BJ (cell line): ENCODE measurements around the gene ELANE. TPM values are rescaled to one million over a fixed set of nuclear protein-coding genes. Genes with fewer than 3 reads are reported as not detected.
"Not testable (repeated sequence)": the region's sequence is repeated elsewhere in the genome, so short reads cannot be mapped to it uniquely, and the experiment has no call there.

Experiments used
- CTCF ChIA-PET: fragments of 350-600 bp; formaldehyde crosslinking; extraction: SDS; loops from one replicate; lab custom pipeline; 2021; ENCODE audit warnings: antibody characterized with exemption, inconsistent platforms; lab: Yijun Ruan, JAX
- POLR2A ChIA-PET: fragments of 300-600 bp; sonication (Branson Sonifier 250); formaldehyde crosslinking; extraction: SDS; loops from one replicate; lab custom pipeline; 2021; ENCODE audit warnings: antibody characterized with exemption; lab: Charles Lee
- DNase-seq: peaks from one replicate; pipeline ENCODE4 v3.0.0-alpha.2; 2011; ENCODE audit warnings: low read depth
- H3K27me3 ChIP-seq: 2 replicates; pipeline ENCODE4 v1.6.0; 2011; ENCODE audit warnings: low read length; ENCODE audit not compliant: control insufficient read depth, insufficient read depth
- H3K36me3 ChIP-seq: 2 replicates; pipeline ENCODE4 v1.5.1; 2011; ENCODE audit warnings: low read length; ENCODE audit not compliant: control insufficient read depth, insufficient read depth
- H3K4me3 ChIP-seq: 2 replicates; pipeline ENCODE4 v1.5.1; 2011; ENCODE audit warnings: low read depth, mild to moderate bottlenecking, control low read depth, low read length
- polyA plus RNA-seq: library from polyadenylated mRNA; depleted of rRNA; stranded (reverse); fragments of >200 nt; gene quantifications from 2 replicates; pipeline ENCODE4 v1.2.3, GENCODE V29; 2011
- TF ChIP-seq, protein P1 (sequence below): IDR thresholded peaks from 2 replicates; pipeline ENCODE4 v1.5.1; 2011; ENCODE audit warnings: low read depth, mild to moderate bottlenecking, control low read depth, inconsistent platforms, low read length, moderate library complexity; ENCODE audit not compliant: insufficient read depth

Gene ELANE
- polyA plus RNA-seq, 1 experiment = 0.12 TPM

DNA sequence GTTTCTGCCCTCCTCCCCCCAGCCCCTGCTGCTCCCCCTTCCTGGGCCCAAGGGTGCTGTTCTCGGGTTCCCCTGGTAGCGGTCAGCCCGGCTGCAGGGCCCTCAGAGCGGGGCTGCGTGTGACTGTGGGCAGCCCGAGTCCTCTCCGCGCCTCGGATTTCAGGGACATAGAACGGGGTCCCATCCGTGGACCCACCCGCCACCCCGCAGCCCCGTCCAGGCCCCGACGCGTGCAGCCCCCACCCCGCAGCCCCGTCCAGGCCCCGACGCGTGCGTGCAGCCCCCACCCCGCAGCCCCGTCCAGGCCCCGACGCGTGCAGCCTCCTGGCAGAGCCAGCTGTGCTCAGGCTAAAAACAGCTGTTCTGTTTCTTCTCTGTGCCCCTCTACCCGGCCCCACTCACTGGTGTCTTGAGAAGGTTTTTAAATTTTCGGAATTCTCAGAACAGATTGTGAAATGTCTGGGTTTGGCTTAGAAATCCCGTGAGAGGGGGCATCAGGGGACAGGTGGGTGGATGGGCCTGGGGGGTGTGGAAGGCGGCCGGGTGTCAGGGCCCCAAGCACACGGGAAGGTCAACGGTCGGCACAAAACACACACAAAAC is 16.8 kb upstream of the ELANE start:
- TF ChIP-seq, protein P1, sequence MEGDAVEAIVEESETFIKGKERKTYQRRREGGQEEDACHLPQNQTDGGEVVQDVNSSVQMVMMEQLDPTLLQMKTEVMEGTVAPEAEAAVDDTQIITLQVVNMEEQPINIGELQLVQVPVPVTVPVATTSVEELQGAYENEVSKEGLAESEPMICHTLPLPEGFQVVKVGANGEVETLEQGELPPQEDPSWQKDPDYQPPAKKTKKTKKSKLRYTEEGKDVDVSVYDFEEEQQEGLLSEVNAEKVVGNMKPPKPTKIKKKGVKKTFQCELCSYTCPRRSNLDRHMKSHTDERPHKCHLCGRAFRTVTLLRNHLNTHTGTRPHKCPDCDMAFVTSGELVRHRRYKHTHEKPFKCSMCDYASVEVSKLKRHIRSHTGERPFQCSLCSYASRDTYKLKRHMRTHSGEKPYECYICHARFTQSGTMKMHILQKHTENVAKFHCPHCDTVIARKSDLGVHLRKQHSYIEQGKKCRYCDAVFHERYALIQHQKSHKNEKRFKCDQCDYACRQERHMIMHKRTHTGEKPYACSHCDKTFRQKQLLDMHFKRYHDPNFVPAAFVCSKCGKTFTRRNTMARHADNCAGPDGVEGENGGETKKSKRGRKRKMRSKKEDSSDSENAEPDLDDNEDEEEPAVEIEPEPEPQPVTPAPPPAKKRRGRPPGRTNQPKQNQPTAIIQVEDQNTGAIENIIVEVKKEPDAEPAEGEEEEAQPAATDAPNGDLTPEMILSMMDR = no peak
- no peak for DNase-seq
- ChIA-PET CTCF (interaction anchor here (0.7 kb wide), 1 partner anchor 33 kb away, joined by 3 read pairs; no protein-coding TSS in a partner anchor), POLR2A (no interaction called here)
- Histone ChIP-seq H3K27me3 (peaks cover 3% of the 10 kb centered on the region; the same call in 1 of the 2 replicates), H3K36me3 (no peaks in the 10 kb centered on the region), H3K4me3 (no peak overlapping the region)

DNA sequence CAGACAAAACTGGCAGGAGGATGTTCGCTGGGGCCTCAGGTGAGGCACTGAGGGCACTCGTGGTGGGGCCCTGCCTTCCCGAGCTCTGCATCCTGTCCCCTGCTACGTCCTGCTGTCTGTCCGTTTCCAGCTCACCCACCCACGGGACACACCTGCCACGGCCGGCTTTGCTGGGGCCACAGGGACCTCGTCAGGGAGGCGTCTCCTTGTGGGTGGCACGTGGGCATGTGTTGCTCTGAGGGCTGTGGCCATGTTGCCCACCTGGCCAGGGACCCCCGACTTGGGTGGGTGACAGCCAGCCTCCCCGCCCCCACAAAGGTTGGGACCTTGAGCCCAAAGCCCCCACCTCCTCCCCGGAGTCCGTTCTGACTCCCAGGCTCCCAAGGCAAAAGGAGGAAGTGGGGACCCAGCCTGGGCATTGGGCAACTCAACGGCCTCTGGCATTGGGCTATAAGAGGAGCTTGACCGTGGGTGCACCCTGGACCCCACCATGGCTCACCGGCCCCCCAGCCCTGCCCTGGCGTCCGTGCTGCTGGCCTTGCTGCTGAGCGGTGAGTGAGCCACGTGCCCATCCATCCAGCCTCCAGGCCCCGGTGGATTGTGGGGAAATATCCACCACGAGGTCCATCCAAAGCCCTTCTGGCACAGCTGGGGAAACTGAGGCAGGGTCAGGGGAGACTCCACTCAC is 11.4 kb upstream of the ELANE start, which contains the start of gene PRTN3:
PRTN3 (plus strand) TSS at position 481 of the 688 bp plus-strand sequence; CDS start at position 491, 10 bp downstream.
- no peak within 1 kb of the TSS for H3K4me3 ChIP-seq
- no peaks in the 10 kb centered on the region for H3K36me3 ChIP-seq
- TF ChIP-seq, protein P1 = no peak
- CTCF ChIA-PET = interaction anchor here (2.5 kb wide), 1 partner anchor 16 kb away, joined by 8 read pairs; no protein-coding TSS in a partner anchor
- DNase-seq = no peak
- H3K27me3 ChIP-seq = peaks cover 10% of the 10 kb centered on the region
- POLR2A ChIA-PET = no interaction called here

DNA sequence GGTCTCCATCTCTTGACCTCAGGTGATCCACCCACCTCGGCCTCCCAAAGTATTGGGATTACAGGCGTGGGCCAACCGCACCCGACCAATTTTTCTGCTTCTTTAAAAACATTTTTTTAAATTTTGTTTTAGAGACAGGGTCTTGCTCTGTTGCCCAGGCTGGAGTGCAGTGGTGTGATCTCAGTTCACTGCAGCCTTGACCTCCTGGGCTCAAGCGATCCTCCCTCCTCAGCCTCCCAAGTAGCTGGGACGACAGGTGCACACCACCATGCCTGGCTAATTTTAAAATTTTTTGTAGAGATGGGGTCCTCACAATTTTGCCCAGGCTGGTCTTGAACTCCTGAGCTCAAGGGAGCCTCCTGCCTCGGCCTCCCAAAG is 9.3 kb upstream of the ELANE start:
- CTCF ChIA-PET = interaction anchor here (2.5 kb wide), 1 partner anchor 14 kb away, joined by 8 read pairs; no protein-coding TSS in a partner anchor

DNA sequence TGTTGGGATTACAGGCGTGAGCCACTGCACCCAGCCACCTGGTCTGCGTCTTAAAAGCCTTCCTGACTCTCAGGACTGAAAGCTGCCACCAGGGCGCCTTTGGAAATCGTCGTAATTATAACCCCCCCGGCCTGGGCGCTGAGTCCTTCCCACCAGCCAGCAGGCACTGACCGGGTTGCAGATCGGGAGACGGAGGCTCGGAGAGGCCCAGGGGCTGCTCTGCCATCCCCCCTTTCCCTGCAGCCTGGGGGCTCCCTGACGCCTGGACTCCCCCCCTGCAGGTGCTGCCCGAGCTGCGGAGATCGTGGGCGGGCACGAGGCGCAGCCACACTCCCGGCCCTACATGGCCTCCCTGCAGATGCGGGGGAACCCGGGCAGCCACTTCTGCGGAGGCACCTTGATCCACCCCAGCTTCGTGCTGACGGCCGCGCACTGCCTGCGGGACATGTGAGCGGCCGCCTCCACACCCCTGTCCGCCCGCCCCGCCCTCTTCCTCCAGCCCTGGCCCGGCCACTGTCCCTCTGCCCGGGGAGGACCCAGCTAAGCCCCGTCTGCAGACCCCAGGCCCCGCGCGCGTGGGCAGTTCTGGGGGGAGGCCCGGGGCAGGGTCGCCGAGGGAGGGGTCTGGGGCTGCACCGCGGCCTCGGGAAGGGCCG is 8.8 kb upstream of the ELANE start:
- POLR2A ChIA-PET = interaction anchor here (0.6 kb wide), 1 partner anchor 34 kb away, joined by 16 read pairs; no protein-coding TSS in a partner anchor
- H3K27me3 ChIP-seq = peaks cover 14% of the 10 kb centered on the region
- H3K4me3 ChIP-seq = peak overlapping the region; percentile 21
- DNase-seq = no peak
- H3K36me3 ChIP-seq = no peaks in the 10 kb centered on the region
- CTCF ChIA-PET = no interaction called here
- TF ChIP-seq, protein P1 = no peak; the same call in 1 of the 2 replicates

More for the DNA sequence above, 9.3 kb upstream of the ELANE start:
- H3K36me3 ChIP-seq, DNase-seq, H3K4me3 ChIP-seq: not testable (repeated sequence)
- POLR2A ChIA-PET = interaction anchor here (0.6 kb wide), 1 partner anchor 33 kb away, joined by 16 read pairs; no protein-coding TSS in a partner anchor
- peaks cover 12% of the 10 kb centered on the region for H3K27me3 ChIP-seq

DNA sequence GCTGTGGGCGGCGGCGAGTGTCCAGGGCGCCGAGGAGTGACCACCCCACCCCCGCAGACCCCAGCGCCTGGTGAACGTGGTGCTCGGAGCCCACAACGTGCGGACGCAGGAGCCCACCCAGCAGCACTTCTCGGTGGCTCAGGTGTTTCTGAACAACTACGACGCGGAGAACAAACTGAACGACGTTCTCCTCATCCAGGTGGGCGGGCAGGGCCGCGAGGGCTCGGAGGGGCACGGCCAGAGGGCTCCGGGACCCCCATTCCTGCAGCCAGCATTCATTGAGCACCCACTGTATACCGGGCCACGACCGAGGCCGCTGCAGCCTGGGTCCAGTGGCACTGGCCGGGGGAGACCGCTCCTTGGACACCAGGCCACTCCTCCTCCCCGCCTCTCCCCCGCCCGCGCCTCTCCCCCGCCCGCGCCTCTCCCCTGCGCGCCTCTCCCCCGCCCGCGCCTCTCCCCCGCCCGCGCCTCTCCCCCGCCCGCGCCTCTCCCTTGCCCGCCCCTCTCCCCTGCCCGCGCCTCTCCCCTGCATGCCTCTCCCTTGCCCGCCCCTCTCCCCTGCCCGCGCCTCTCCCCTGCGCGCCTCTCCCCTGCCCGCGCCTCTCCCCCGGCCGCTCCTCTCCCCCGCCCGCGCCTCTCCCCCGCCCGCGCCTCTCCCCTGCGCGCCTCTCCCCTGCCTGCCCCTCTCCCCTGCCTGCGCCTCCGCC is 8.1 kb upstream of the ELANE start:
- H3K4me3 ChIP-seq = peak overlapping the region; percentile 21
- POLR2A ChIA-PET = no interaction called here
- CTCF ChIA-PET = no interaction called here

More for the DNA sequence above, 8.1 kb upstream of the ELANE start:
- TF ChIP-seq, protein P1 = no peak
- Histone ChIP-seq H3K36me3 (no peaks in the 10 kb centered on the region), H3K27me3 (peaks cover 14% of the 10 kb centered on the region)
- DNase-seq = no peak
